HEK293 (cell line): ENCODE measurements around the gene ARPC1A.

Experiments used
- CTCF ChIA-PET: fragments of 350-600 bp; formaldehyde crosslinking; extraction: SDS; loops from one replicate; lab custom pipeline; 2021; ENCODE audit warnings: antibody characterized with exemption; lab: Yijun Ruan, JAX
- POLR2A ChIA-PET: fragments of 300-600 bp; formaldehyde crosslinking; extraction: SDS; loops from one replicate; lab custom pipeline; 2020; ENCODE audit warnings: antibody characterized with exemption, inconsistent platforms; lab: Yijun Ruan, JAX
- H3K27ac ChIP-seq: fragments of 200-500 bp; sonication (Bioruptor generic); 2 replicates; pipeline ENCODE4 v1.5.1; 2014; ENCODE audit warnings: low read depth, low read length, control low read depth, inconsistent platforms; ENCODE audit errors: extremely low read depth
- H3K36me3 ChIP-seq, 2 experiments: fragments of 200-500 bp in 1 of 2; sonication (Bioruptor generic) in 1 of 2; 1 replicate in 1 of 2; 2 replicates in 1 of 2; pipeline ENCODE4 v1.5.1; 2014 to 2017; ENCODE audit warnings: inconsistent platforms in 2 of 2, low read length in 2 of 2; ENCODE audit not compliant: control insufficient read depth in 2 of 2, insufficient read depth in 1 of 2
- H3K4me1 ChIP-seq: fragments of 200-500 bp; sonication (Bioruptor generic); 2 replicates; pipeline ENCODE4 v1.5.1; 2014; ENCODE audit warnings: mild to moderate bottlenecking, low read length, inconsistent platforms; ENCODE audit not compliant: control insufficient read depth, insufficient read depth
- H3K4me3 ChIP-seq: 2 replicates; pipeline ENCODE4 v1.5.1; 2011; ENCODE audit warnings: low read depth, mild to moderate bottlenecking, control low read depth, low read length, moderate library complexity
- H3K9me3 ChIP-seq: fragments of 200-500 bp; sonication (Bioruptor generic); 2 replicates; pipeline ENCODE4 v1.5.1; 2014; ENCODE audit warnings: low read depth, low read length, inconsistent platforms; ENCODE audit not compliant: control insufficient read depth, insufficient read depth
- ZNF174 ChIP-seq: fragments of 450-650 bp; formaldehyde crosslinking; IDR thresholded peaks from 2 replicates; pipeline ENCODE4 v1.5.0; 2017; ENCODE audit warnings: missing biosample characterization, mild to moderate bottlenecking, missing genetic modification characterization
- ZNF24 ChIP-seq: fragments of 450-650 bp; formaldehyde crosslinking; IDR thresholded peaks from 2 replicates; pipeline ENCODE4 v1.5.1; 2016; ENCODE audit warnings: missing biosample characterization, missing genetic modification characterization
- ZNF585B ChIP-seq: fragments of 450-650 bp; formaldehyde crosslinking; IDR thresholded peaks from 2 replicates; pipeline ENCODE4 v1.5.1; 2016; ENCODE audit warnings: missing biosample characterization, missing genetic modification characterization
- ZNF621 ChIP-seq: fragments of 450-650 bp; formaldehyde crosslinking; IDR thresholded peaks from 2 replicates; pipeline ENCODE4 v1.5.1; 2017; ENCODE audit warnings: missing biosample characterization, missing genetic modification characterization
- ZNF626 ChIP-seq: fragments of 450-650 bp; sonication (Bioruptor Pico); formaldehyde crosslinking; IDR thresholded peaks from 2 replicates; pipeline ENCODE4 v1.5.1; 2018; ENCODE audit warnings: missing biosample characterization, missing genetic modification characterization, inconsistent platforms
- ZNF664 ChIP-seq: fragments of 450-650 bp; formaldehyde crosslinking; IDR thresholded peaks from 2 replicates; pipeline ENCODE4 v1.5.1; 2016; ENCODE audit warnings: missing biosample characterization, missing genetic modification characterization
- ZNF701 ChIP-seq: fragments of 450-650 bp; formaldehyde crosslinking; IDR thresholded peaks from 2 replicates; pipeline ENCODE4 v1.5.1; 2016; ENCODE audit warnings: missing biosample characterization, missing genetic modification characterization
- ZNF768 ChIP-seq: fragments of 450-650 bp; formaldehyde crosslinking; IDR thresholded peaks from 2 replicates; pipeline ENCODE4 v1.5.1; 2018; ENCODE audit warnings: missing biosample characterization, mild to moderate bottlenecking, missing genetic modification characterization
- ZSCAN23 ChIP-seq: fragments of 450-650 bp; formaldehyde crosslinking; IDR thresholded peaks from 2 replicates; pipeline ENCODE4 v1.5.1; 2016; ENCODE audit warnings: missing biosample characterization, missing genetic modification characterization
- TF ChIP-seq, protein P1 (sequence below): fragments of 450-650 bp; formaldehyde crosslinking; IDR thresholded peaks from 2 replicates; pipeline ENCODE4 v1.5.1; 2016; ENCODE audit warnings: missing biosample characterization, missing genetic modification characterization
- TF ChIP-seq, protein P2 (sequence below): fragments of 450-650 bp; formaldehyde crosslinking; IDR thresholded peaks from 2 replicates; pipeline ENCODE4 v1.5.1; 2016; ENCODE audit warnings: missing biosample characterization, missing genetic modification characterization
- TF ChIP-seq, protein P3 (sequence below): IDR thresholded peaks from 2 replicates; pipeline ENCODE4 v1.6.1; 2011; ENCODE audit warnings: mild to moderate bottlenecking, low read depth, low read length, borderline replicate concordance
- TF ChIP-seq, protein P4 (sequence below): fragments of 450-650 bp; formaldehyde crosslinking; IDR thresholded peaks from 2 replicates; pipeline ENCODE4 v1.5.1; 2016; ENCODE audit warnings: missing biosample characterization, missing genetic modification characterization
- TF ChIP-seq, protein P5 (sequence below): fragments of 450-650 bp; formaldehyde crosslinking; IDR thresholded peaks from 2 replicates; pipeline ENCODE4 v1.5.1; 2016; ENCODE audit warnings: missing biosample characterization, missing genetic modification characterization

The ARPC1A gene

DNA sequence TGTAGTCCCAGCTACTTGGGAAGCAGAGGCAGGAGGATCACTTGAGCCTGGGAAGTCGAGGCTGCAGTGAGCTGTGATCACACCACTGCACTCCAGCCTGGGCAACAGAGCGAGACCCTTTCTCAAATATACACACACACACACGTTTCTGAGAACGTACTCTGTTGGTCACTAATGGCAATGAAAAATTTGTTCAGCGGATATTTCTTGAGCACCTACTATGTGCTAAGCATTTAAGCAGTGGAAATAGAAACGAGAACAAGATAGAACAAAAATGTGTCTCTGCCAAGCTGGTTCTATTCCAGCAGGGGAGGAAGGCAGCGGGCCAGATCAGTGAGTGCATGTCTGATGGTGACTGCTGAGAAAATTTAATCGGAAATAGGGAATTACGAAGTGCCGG, 57.5 kb downstream of the ARPC1A start:
- peaks cover 0 to 16% of the 10 kb centered on the region in 2 experiments; a peak in 2 of 3 replicates for H3K36me3 ChIP-seq
- no peak overlapping the region for H3K27ac ChIP-seq
- CTCF ChIA-PET, result interaction anchor here (0.6 to 0.7 kb wide), 2 partner anchors 15 to 98 kb away, joined by 3 to 4 read pairs; no protein-coding TSS in a partner anchor
- H3K4me1 ChIP-seq, result no peaks in the 10 kb centered on the region; the same call in 1 of the 2 replicates
- POLR2A ChIA-PET, result interaction anchor here (1.5 kb wide), 1 partner anchor 10 kb away, joined by 4 read pairs; no protein-coding TSS in a partner anchor
- TF ChIP-seq, protein P1, sequence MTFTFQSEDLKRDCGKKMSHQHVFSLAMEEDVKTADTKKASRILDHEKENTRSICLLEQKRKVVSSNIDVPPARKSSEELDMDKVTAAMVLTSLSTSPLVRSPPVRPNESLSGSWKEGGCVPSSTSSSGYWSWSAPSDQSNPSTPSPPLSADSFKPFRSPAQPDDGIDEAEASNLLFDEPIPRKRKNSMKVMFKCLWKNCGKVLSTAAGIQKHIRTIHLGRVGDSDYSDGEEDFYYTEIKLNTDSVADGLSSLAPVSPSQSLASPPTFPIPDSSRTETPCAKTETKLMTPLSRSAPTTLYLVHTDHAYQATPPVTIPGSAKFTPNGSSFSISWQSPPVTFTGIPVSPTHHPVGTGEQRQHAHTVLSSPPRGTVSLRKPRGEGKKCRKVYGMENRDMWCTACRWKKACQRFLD (tag by site-specific recombination), result no peak
- 0 out of 2 replicates have a peak, but pooled peaks have one; percentile 50 for TF ChIP-seq ZNF664
- no peak for TF ChIP-seq ZNF174 (tag by site-specific recombination)
- H3K4me3 ChIP-seq, result no peak overlapping the region
- H3K9me3 ChIP-seq, result no peaks in the 10 kb centered on the region

DNA sequence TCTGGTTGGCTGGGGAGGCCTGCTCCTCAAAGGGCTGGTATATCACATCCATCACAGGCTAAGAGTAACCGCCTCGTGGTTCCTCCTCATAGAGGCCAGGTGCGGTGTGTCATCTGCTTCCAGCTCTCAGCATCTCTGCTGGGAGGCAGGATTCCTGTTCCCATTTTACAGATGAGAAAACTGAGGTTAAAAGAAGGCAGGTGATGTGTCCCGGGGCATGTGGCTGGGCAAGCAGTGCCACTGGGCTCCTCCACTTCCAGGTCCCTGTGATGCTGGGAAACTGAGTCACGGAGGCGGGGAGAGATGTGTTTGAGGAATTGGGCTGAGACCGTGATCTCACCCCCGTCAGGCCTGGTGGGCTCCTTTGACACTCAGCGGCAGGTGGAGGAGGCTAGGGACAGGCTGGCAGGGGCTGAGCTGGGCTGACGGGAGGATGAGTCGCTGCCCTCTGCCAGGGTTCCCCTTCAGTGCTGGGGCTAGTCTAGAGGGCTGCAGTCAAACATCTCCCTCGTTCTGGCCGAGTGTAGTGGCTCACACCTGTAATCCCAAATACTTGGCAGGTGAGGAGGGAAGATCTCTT, 58.2 kb downstream of the ARPC1A start:
- TF ChIP-seq ZNF621, result no peak
- 0 out of 2 replicates have a peak, but pooled peaks have one; percentile 26 for TF ChIP-seq ZNF24 (tag by site-specific recombination)
- no peaks in the 10 kb centered on the region for H3K9me3 ChIP-seq
- ChIA-PET CTCF (no interaction called here), POLR2A (interaction anchor here (1.5 kb wide), 1 partner anchor 9 kb away, joined by 4 read pairs; no protein-coding TSS in a partner anchor)
- H3K36me3 ChIP-seq, result peaks cover 0 to 19% of the 10 kb centered on the region in 2 experiments; a peak in 2 of 3 replicates
- no peak overlapping the region for H3K4me3 ChIP-seq
- H3K4me1 ChIP-seq, result no peaks in the 10 kb centered on the region; the same call in 1 of the 2 replicates
- H3K27ac ChIP-seq, result no peak overlapping the region

DNA sequence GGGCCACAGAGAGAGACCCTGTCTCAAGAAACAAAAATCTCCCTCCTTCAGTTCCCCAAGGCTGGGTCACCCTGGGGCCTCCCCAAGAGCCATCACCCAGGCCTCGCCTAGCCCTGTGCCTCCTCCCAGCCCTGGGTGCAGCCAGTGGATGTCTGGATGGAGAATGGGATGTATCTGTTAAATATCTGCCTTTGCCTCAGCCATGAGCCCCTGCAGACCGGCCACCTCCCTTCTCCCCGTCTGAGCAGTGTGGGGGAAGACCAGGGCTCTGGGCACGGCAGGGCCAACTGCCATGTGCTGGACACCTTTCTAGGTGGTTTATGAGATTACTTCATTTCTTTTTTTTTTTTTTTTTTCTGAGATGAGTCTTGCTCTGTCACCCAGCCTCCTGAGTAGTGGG, 58.8 kb downstream of the ARPC1A start:
- Histone ChIP-seq H3K27ac (no peak overlapping the region), H3K36me3 (peaks cover 0 to 21% of the 10 kb centered on the region in 2 experiments; a peak in 2 of 3 replicates)
- POLR2A ChIA-PET, result no interaction called here

More for the DNA sequence above, 58.8 kb downstream of the ARPC1A start:
- Histone ChIP-seq H3K4me1 (no peaks in the 10 kb centered on the region; the same call in 1 of the 2 replicates), H3K9me3 (no peaks in the 10 kb centered on the region), H3K4me3 (no peak overlapping the region)
- CTCF ChIA-PET, result no interaction called here
- TF ChIP-seq ZNF768 (tag by site-specific recombination), result no peak
- TF ChIP-seq ZNF701, result no peak
- TF ChIP-seq, protein P2, sequence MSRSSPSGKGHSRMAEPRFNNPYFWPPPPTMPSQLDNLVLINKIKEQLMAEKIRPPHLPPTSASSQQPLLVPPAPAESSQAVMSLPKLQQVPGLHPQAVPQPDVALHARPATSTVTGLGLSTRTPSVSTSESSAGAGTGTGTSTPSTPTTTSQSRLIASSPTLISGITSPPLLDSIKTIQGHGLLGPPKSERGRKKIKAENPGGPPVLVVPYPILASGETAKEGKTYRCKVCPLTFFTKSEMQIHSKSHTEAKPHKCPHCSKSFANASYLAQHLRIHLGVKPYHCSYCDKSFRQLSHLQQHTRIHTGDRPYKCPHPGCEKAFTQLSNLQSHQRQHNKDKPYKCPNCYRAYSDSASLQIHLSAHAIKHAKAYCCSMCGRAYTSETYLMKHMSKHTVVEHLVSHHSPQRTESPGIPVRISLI (tag by site-specific recombination), result 0 out of 2 replicates have a peak, but pooled peaks have one; percentile 45
- TF ChIP-seq, protein P3, sequence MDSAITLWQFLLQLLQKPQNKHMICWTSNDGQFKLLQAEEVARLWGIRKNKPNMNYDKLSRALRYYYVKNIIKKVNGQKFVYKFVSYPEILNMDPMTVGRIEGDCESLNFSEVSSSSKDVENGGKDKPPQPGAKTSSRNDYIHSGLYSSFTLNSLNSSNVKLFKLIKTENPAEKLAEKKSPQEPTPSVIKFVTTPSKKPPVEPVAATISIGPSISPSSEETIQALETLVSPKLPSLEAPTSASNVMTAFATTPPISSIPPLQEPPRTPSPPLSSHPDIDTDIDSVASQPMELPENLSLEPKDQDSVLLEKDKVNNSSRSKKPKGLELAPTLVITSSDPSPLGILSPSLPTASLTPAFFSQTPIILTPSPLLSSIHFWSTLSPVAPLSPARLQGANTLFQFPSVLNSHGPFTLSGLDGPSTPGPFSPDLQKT, result no peak
- TF ChIP-seq ZNF626 (tag by site-specific recombination), result no peak
- TF ChIP-seq ZSCAN23, result no peak
- TF ChIP-seq, protein P4, sequence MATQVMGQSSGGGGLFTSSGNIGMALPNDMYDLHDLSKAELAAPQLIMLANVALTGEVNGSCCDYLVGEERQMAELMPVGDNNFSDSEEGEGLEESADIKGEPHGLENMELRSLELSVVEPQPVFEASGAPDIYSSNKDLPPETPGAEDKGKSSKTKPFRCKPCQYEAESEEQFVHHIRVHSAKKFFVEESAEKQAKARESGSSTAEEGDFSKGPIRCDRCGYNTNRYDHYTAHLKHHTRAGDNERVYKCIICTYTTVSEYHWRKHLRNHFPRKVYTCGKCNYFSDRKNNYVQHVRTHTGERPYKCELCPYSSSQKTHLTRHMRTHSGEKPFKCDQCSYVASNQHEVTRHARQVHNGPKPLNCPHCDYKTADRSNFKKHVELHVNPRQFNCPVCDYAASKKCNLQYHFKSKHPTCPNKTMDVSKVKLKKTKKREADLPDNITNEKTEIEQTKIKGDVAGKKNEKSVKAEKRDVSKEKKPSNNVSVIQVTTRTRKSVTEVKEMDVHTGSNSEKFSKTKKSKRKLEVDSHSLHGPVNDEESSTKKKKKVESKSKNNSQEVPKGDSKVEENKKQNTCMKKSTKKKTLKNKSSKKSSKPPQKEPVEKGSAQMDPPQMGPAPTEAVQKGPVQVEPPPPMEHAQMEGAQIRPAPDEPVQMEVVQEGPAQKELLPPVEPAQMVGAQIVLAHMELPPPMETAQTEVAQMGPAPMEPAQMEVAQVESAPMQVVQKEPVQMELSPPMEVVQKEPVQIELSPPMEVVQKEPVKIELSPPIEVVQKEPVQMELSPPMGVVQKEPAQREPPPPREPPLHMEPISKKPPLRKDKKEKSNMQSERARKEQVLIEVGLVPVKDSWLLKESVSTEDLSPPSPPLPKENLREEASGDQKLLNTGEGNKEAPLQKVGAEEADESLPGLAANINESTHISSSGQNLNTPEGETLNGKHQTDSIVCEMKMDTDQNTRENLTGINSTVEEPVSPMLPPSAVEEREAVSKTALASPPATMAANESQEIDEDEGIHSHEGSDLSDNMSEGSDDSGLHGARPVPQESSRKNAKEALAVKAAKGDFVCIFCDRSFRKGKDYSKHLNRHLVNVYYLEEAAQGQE (tag by site-specific recombination), result no peak
- no peak for TF ChIP-seq ZNF585B (tag by site-specific recombination)
- TF ChIP-seq, protein P5, sequence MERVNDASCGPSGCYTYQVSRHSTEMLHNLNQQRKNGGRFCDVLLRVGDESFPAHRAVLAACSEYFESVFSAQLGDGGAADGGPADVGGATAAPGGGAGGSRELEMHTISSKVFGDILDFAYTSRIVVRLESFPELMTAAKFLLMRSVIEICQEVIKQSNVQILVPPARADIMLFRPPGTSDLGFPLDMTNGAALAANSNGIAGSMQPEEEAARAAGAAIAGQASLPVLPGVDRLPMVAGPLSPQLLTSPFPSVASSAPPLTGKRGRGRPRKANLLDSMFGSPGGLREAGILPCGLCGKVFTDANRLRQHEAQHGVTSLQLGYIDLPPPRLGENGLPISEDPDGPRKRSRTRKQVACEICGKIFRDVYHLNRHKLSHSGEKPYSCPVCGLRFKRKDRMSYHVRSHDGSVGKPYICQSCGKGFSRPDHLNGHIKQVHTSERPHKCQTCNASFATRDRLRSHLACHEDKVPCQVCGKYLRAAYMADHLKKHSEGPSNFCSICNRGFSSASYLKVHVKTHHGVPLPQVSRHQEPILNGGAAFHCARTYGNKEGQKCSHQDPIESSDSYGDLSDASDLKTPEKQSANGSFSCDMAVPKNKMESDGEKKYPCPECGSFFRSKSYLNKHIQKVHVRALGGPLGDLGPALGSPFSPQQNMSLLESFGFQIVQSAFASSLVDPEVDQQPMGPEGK (tag by site-specific recombination), result no peak
